Stimulated activated CD4-positive, alpha-beta T cell treated with anti-CD3 and anti-CD28 coated beads, Interleukin-1b, Interleukin-23, amount 100 ng/mL, for 48 hours (primary cell): Measurements from ENCODE around the gene NEUROD2.

Experiments
- DNase-seq: peaks from one replicate; pipeline ENCODE4 v3.0.0-alpha.2; 2020

The NEUROD2 gene

GRCh38 chr17:39618246-39618913 is 10.7 kb upstream of the NEUROD2 start:
- DNase-seq, result no peak

DNA sequence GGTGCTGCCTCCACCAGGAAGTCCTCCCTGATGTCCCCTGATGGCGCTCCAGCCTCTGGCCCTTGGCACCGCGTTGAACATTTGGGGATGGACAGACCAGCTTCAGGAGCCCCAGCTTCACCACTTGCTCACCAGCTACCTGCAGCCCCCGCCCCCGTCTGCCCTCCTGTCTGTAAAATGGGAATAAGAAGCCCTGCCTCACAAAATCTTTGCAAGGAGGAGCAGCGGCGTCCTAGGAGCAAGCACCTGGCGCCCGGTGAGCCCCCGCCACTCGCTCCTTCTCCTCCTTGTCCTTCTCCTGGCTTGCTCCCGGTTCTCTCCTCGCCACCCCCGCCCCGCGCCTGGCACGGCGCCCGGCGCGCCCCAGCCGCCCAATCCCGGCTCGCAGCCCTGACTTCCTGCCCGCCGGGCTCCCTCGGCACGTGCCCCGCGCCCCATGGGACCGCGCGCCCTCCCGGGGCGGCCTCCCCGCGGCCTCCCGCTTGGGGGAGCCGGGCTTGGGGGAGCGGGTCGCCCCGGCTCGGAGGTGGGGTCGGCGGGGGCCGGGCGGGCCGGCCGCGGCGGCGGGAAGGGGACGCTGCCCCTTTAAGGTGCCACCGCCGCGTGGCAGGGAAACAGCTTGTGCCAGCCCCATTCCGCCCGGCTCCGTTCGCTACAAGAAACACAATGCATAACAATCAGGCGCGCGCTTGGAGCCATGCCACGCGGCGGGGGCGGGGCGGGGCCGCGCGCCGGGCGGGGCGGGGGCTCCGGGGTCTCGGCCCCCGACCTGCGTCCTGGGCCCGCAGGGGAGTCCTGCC is 9.9 kb upstream of the NEUROD2 start:
- DNase-seq, result peak; percentile 41

- DNase-seq, result no peak
Observed at GRCh38 chr17:39617100-39617445, 9.4 kb upstream of the NEUROD2 start.

DNA sequence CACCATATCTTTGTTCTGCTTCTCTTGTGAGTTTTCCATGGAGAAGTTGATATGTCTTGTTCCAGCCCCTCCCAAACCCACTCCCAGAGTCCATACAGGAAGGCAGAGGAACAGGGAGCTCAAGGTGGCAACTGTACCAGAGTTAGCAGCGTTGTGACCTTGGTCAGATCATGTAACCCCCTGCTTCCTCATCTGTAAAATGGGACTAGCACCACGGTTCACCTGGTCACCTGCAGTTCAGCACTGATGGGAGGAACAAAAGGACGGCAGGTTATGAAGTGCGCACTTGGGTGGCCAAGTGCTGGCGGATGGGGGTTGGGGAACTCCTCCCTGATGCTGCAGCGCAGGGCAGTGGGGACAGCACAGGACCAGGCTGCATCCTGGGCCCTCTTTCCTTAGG is 7.7 kb upstream of the NEUROD2 start:
- no peak for DNase-seq

DNA sequence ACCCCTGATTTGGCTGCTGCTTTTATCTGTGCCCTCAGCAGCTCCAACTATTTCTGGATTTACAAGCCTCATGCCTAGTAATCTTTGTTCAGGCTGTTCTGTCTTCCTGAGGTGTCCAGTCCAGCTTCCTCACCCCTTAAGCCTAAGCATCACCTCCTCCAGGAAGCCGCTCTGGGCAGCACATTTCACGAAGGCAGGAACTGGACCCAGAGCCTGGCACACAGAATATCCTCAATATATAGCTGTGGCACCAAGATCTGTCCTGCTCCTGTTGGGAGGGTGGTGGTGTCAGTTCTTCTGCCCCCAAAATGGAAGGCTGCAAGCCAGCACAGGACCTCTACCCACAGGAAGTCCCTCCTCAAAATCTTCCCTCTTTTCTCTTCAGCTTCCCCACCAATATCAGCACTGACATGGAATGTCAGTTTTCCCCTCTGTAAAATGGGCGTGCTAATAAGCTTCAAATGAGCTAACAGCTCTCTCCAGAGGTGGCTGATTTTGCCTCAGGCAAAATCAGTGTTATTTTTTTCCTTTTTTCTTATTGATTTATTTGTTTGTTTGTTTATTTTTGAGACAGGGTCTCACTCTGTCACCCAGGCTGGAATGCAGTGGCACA is 6.9 kb upstream of the NEUROD2 start:
- DNase-seq, result no peak

- no peak for DNase-seq
Observed at GRCh38 chr17:39612935-39613464, 5.3 kb upstream of the NEUROD2 start.

DNA sequence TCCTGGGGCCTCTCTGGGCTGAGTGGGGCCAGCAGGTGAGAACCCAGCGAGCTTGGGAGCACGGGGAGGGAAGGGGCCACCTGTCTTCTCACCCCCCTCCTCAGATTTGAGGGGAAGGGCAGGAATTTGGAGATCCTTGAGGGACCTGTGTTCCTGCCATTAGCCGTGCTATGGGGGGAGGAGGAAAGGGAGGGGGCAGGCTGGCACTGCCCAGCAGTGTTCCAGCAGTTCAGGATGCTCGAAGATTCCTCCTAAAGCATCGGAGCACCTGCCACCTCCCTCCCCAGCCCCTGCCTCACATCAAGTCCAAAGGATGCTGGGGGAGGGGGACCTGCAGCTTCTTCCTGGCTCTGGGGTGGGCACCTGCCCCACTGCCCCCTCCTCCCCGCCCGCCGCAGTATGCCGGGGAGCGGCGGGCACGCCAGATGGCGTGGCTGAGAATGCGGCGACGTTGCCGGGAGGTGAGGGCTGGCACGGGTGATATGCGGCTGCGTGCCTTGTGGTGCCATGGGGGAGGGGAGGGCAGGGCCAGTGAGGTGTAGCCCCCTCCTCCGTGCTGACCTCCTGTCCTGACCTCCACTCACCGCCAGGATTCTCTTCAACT is 4.7 kb upstream of the NEUROD2 start:
- DNase-seq, result no peak

GRCh38 chr17:39611401-39612112 is 3.8 kb upstream of the NEUROD2 start:
- DNase-seq, result no peak

GRCh38 chr17:39609416-39610025 is 1.8 kb upstream of the NEUROD2 start:
- DNase-seq, result no peak

- DNase-seq, result no peak
Observed at GRCh38 chr17:39608142-39608981, 642 bp upstream of the NEUROD2 start.

DNA sequence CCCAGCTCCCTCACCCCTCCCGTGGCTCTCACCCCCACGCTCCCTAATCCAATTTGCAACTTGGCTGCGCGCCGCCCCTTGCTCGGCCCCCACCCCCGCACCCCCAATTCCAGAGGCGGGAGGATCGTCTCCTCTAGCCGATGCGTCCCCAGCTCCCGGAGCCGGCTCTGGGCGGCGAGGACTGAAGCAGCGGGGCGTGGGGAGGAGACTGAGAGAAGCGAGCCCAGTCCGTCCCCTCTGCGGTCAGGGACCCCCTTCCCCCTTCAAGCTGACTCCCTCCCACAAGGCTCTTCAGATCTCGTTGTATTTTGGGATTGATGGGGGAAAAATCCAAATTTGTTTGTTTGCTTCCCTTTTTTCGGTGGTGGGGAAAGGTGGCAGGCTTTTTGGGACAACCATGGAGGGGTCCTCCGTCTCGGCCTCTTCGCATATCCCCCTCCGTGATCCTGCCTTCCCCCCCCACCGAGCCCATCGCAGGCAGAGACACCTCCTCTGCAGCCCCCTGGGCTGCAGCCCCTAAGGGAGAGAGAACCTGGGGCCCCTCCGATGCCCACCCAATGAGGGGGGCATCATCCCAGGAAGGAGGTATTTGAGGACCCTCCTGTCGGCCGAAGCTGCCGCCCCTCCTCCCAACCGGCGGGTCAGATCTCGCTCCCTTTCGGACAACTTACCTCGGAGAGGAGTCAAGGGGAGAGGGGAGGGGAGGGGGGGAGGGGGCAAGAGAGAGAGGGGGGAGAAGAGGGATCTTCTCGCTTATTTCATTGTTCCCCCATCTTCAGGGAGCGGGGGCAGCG is 466 bp downstream of the NEUROD2 start:
- DNase-seq, result no peak

GRCh38 chr17:39606434-39607056 is 1.2 kb downstream of the NEUROD2 start:
- no peak for DNase-seq

GRCh38 chr17:39605492-39606433 is 2.0 kb downstream of the NEUROD2 start:
- DNase-seq, result no peak

GRCh38 chr17:39604911-39605491 is 2.7 kb downstream of the NEUROD2 start:
- DNase-seq, result no peak

- DNase-seq, result no peak
Observed at GRCh38 chr17:39603304-39604016, 4.3 kb downstream of the NEUROD2 start.

DNA sequence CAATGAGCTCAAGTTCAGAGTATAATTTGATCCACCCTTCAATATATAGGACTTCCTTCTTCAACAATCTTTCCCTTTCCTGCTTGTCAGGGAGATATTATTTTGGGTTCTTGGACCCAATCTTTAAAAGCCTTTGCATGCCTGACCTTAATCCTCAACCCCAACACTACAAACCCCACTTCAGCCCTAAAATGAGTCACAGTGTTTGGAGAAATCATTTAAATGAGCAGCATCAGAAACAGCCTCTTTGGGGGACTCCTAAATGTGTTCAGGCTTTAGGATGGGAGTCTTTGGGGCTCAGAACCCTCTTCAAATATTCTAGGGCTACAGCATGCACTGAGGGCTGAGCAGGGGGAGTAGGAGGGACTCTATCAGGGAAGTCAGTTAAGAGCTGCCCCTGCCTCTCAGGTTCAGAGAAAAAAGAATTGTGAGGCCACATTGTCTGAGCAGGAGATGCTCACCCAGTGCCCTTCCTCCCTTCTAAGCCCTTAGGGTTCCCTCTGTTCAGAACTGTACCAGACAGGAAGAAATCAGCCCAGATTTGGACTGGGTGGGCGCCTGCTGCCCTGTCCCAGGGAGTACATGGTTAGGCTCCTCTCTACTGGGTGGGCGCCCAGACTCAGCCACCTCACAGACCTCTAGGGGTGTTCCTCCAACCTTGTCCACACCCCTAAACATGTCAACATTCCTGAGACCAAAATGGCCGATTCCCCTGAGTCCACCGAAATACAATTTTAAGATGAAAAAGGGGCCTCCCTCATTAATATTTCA is 5.0 kb downstream of the NEUROD2 start:
- no peak for DNase-seq
